Activated CD4-positive, CD25-positive, alpha-beta regulatory T cell treated with anti-CD3 and anti-CD28 coated beads, Interleukin-2, amount 50 U/mL, for 16 hours (primary cell): ENCODE data around the gene SH3PXD2B.
"Not testable (repeated sequence)": the region's sequence is repeated elsewhere in the genome, so short reads cannot be mapped to it uniquely, and the experiment has no call there.

ENCODE experiments used
- DNase-seq: peaks from one replicate; pipeline ENCODE4 v3.0.0-alpha.2; 2020; ENCODE audit warnings: low read depth, low spot score

SH3PXD2B gene

GRCh38 chr5:172339264-172340180, 114.8 kb downstream of the SH3PXD2B start:
- DNase-seq: no peak

DNA sequence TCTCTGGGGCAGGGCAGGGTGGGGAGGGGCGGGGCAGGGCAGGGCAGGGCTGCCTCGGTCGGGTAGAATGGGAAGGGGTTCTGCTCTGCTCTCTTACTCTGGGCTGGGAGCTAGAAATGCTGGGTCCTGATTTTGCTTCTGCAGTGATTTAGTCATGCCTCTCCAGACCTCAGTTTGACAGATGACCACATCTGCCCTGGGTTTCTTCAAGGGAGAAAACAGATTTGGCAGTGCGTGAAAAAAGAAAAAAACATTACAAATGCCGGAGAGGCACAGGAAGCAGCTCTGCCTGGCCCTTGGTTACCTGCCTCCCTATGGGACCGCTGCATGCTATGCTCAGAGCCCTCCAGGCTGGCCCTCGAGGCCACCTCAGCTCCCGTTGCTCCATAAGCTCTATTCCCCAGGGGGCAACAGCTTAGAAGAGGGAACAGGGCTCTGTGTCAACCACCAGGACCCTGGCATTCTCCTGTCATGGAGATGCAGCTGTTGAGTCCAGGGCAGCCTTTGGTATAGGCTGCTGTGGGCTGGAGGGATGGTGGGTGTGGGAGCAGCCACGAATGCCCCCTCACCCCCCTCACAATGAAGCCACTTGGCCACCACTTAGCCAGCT, 117.5 kb downstream of the SH3PXD2B start:
- no peak for DNase-seq

DNA sequence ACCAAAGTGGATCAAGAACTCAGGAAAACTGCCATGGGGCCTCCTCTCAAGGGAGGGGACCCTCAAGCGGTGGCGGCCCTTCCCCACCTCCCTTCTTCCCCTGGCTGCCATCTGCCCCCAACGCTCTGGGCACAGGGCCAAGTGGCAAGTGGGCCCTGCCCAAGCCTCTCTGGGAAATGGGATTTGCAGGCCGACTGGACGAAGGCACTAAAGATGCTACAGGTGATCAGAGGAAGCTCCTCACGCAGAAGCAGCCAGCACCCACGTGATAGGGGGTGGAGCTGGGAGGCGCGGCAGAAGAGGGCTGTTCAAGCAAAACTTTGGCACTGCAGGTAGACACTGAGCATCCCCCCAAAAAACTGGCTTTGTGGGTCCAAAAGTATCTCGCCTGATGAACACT, 118.1 kb downstream of the SH3PXD2B start:
- DNase-seq: no peak

DNA sequence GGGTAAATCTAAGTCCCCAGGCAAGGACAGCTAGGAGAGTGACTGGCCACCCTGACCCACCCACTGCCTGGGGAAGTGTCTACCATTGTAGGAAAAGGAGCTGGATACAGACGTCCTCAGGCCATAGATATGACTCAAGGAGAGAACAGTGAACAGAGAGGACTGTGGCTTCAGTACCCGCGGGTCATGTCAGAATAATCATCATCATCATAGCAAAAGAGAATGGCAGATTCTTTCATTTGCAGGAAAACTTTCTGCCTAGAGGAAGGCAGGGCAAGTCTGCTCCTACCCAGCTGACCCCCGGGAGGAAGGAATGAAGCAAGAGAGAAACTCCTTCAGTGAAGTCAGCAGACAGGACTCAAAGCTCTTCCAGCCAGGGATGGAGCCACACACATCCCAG, 118.6 kb downstream of the SH3PXD2B start:
- no peak for DNase-seq

DNA sequence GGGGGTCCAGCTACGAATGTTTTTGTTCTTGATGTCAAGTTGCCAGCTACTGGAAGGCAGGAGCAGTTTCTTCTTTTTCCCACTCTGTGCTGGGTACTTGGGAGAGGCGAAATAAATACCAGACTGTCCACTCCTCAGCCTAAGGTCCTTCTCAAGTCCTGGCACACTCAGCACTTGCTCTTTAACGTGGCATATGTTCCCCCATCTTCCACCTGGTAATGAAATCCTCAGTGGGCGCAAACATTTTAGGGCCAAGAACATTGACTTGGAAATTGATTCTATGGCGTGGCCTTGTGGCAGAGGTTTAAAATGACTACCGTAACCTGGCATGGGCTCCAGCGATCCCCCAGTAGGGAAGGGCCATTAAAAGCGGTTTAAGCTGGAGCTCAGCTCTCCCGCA, 119.7 kb downstream of the SH3PXD2B start:
- DNase-seq: no peak

GRCh38 chr5:172334196-172334595, 120.1 kb downstream of the SH3PXD2B start:
- DNase-seq: no peak

DNA sequence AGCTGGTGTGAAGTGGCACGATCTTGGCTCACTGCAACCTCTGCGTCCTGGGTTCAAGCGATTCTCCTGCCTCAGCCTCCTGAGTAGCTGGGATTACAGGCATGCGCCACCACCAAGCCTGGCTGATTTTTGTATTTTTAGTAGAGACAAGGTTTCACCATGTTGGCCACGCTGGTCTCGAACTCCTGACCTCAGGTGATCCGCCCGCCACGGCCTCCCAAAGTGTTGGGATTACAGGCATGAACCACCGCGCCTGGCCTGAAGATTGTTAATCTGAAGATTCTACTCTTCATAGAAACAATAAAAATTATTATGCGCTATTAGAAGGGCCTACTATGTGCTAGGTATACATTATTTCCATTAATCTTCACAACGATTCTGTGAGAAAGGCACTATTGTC, 127.4 kb downstream of the SH3PXD2B start:
- not testable (repeated sequence) for DNase-seq

- no peak for DNase-seq
Measured at GRCh38 chr5:172325452-172325851, 128.9 kb downstream of the SH3PXD2B start.

GRCh38 chr5:172322028-172322965, 132.0 kb downstream of the SH3PXD2B start:
- DNase-seq: no peak

DNA sequence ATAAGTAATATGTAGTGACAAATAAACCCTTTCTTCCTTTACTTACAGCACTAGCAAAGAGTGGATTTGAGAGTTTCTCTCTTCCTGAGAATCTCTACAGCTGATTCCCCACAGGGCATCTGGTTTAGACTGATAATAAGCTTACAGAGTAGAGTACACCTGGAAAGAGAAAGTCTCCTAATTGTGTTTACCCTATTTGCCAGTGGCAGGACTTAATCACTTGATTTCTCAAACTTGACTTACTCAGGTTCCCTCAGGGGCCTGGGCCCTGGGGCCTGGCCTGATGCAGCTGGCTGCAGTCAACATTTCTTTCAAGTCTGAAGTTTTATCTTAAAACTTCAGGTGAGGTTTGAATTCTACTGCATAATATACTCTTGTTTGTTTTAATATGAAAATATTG, 132.7 kb downstream of the SH3PXD2B start:
- no peak for DNase-seq

GRCh38 chr5:172319708-172320441, 134.4 kb downstream of the SH3PXD2B start:
- DNase-seq: no peak

DNA sequence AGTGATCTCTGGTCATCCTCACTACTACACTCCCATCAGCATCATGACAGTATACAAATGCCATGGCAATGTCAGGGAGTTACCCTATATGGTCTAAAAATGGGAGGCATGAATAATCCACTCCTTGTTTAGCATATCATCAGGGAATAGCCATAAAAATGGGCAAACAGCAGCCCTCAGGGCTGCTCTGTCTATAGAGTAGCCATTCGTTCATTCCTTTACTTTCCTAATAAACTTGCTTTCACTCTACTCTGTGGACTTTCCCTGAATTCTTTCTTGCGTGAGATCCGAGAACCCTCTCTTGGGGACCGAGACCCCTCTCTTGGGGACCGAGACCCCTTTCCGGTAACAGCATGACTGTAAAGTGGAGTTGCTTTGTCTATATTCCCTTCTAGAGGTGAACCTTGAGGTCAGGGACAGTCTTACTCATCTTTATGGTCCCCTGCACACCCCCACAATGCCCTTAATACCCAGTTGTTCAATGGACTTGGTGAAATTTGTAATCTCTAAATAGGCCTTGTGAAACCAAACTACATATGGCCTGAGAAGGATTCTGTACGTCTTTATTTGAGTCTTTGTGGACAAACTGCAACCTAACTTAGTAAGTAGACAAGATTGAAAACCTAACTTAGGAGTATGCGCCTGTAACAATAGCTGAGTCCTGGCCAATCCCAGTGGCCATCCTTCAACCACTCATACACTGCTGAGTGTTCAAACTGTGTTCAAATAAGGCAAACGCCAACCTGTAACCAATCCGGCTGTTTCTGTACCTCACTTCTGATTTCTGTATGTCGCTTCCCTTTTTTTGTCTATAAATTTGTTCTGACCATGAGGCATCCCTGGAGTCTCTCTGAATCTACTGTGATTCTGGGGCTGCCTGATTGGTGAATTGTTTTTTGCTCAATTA, 138.5 kb downstream of the SH3PXD2B start:
- no peak for DNase-seq

DNA sequence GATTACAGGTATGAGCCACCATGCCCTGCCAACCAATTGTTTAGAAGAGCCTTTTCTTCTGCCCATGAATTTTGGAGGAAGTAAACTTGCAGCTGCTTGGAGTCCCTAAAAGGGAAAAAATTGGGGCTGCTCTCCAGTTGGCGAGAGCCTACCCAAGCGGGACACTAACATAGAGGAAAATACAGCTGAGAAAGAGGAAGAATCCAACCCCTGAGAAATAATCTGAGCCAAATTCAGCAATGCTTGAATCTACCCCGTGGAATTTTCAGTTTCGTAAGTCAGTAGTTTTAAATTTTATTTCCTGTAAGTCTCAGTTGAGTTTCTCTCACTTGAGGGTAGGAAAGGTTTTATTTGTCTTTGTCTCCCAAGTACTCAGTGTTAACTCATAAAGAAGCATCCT, 140.4 kb downstream of the SH3PXD2B start:
- no peak for DNase-seq

DNA sequence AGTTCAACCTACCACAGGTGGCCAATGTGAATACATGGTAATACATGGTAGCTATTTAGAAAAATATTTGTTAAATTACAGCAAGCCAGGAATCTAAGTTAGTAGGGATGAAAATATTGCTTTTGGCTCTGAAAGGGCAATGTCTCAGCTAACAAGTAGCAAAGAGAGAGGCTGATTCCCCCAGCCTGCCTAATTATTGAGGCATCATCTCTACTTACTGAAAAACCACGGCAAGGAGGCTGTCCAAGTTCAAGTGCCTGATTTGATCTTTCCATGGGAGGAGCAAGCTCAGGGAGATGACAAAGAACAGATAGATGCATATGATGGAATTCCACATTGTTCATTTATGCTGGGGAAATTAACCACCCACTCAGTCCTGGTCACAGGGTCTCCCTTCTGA, 142.0 kb downstream of the SH3PXD2B start:
- DNase-seq: no peak

- no peak for DNase-seq
Measured at GRCh38 chr5:172311605-172312004, 142.7 kb downstream of the SH3PXD2B start.

DNA sequence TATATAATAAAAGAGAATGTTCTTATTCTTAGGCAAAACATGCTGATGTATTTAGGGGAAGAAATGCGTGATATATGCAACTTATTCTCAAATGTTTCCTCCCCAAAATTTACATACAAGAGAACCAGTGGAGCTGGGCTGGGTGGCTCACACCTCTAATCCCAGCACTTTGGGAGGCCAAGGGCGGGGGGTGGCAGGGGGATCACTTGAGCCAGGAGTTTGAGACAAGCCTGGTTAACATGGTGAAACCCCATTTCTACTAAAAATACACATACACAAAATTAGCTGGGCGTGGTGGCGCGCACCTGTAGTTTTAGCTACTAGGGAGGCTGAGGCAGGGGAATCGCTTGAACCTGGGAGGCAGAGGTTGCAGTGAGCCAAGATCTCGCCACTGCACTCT, 143.3 kb downstream of the SH3PXD2B start:
- DNase-seq: no peak

DNA sequence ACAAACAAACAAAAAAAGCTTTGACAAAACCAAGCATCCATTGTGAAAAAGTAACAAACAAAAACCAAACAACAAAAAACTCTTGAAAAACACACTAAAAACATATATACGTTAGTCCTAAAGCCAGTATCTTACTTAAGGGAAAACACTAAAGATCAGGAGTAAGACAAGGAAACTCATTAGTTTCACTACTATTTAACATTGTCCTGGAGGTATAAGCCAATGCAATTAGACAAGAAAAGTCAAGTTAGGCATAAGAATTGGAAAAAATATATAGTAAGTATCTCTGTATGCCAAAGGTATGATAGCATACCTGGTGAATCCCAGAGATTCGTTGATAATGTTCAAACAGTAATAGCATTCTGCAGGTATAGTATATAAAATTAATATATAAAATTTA, 148.9 kb downstream of the SH3PXD2B start:
- DNase-seq: no peak

- no peak for DNase-seq
Measured at GRCh38 chr5:172303572-172304335, 150.6 kb downstream of the SH3PXD2B start.

DNA sequence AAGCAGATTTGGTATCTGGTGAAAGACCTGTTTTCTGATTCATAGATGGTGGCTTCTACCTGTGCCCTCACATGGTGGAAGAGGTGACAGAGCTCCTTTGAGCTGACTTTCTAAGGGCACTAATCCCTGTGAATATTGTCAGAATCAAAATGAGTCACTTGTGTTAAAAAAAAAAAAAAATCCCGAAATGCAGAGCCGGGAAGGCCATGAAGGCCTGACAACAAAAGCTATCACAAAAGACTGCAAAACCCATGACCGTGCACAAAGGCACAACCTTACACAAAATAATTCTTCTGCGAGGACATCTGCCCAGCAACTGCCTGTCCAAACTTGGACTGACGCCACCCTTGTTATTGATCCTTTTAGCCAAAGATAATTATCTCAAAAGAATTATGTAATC, 151.2 kb downstream of the SH3PXD2B start:
- no peak for DNase-seq
